ENCODE results near the gene RAB3IL1. TPM values are rescaled to one million over a fixed set of nuclear protein-coding genes. Genes with fewer than 3 reads are reported as not detected.
"Not testable (repeated sequence)": the region's sequence is repeated elsewhere in the genome, so short reads cannot be mapped to it uniquely, and the experiment has no call there.

The RAB3IL1 gene
- total RNA-seq, 2 donors from 2014 or later, result 0.33 TPM; not detected in 1

GRCh38 chr11:61955422-61956135 is 38.2 kb upstream of the RAB3IL1 start:
- H3K36me3 Mint-ChIP-seq, result no peaks in the 10 kb centered on the region
- H3K9me3 Mint-ChIP-seq, result no peaks in the 10 kb centered on the region
- no peak overlapping the region for H3K27ac Mint-ChIP-seq
- DNase-seq (ENCODE audit: low spot score in 2 of 2) (peak in 1 of 2 donors; percentile 56), ATAC-seq (peak; percentile 30 to 40)

GRCh38 chr11:61954851-61955421 is 37.6 kb upstream of the RAB3IL1 start:
- no peaks in the 10 kb centered on the region for H3K9me3 Mint-ChIP-seq
- ATAC-seq (peak in 1 of 2 donors; percentile 75), DNase-seq (ENCODE audit: low spot score in 2 of 2) (peak in 1 of 2 donors; percentile 41)
- H3K27ac Mint-ChIP-seq, result no peak overlapping the region
- H3K36me3 Mint-ChIP-seq, result no peaks in the 10 kb centered on the region

GRCh38 chr11:61954106-61954850 is 36.9 kb upstream of the RAB3IL1 start:
- Mint-ChIP-seq H3K9me3 (no peaks in the 10 kb centered on the region), H3K27ac (no peak overlapping the region), H3K36me3 (no peaks in the 10 kb centered on the region)
- ATAC-seq, result no peak
- DNase-seq (ENCODE audit: low spot score in 2 of 2), result peak in 1 of 2 donors; percentile 21

GRCh38 chr11:61953632-61954031 is 36.3 kb upstream of the RAB3IL1 start:
- not testable (repeated sequence) for ATAC-seq, H3K9me3 Mint-ChIP-seq, H3K27ac Mint-ChIP-seq, H3K36me3 Mint-ChIP-seq
- DNase-seq (ENCODE audit: low spot score in 2 of 2), result peak in 1 of 2 donors; percentile 16

- H3K27ac Mint-ChIP-seq, result no peak overlapping the region
- no peaks in the 10 kb centered on the region for H3K9me3 Mint-ChIP-seq
- H3K36me3 Mint-ChIP-seq, result no peaks in the 10 kb centered on the region
- ATAC-seq, result no peak
- DNase-seq (ENCODE audit: low spot score in 2 of 2), result no peak
Measured at GRCh38 chr11:61952882-61953281, 35.5 kb upstream of the RAB3IL1 start.

GRCh38 chr11:61951484-61952135 is 34.2 kb upstream of the RAB3IL1 start:
- ATAC-seq (no peak), DNase-seq (ENCODE audit: low spot score in 2 of 2) (no peak)
- no peaks in the 10 kb centered on the region for H3K9me3 Mint-ChIP-seq
- no peaks in the 10 kb centered on the region for H3K36me3 Mint-ChIP-seq
- H3K27ac Mint-ChIP-seq, result no peak overlapping the region

- DNase-seq (ENCODE audit: low spot score in 2 of 2), result no peak
- H3K27ac Mint-ChIP-seq, result peak within 1 kb of the TSS; percentile 19 to 42
- no peaks in the 10 kb centered on the region for H3K36me3 Mint-ChIP-seq
- no peak for ATAC-seq
- no peaks in the 10 kb centered on the region for H3K9me3 Mint-ChIP-seq
Measured at GRCh38 chr11:61950035-61950547, 32.7 kb upstream of the RAB3IL1 start, which contains the start of gene BEST1. Gene BEST1 (plus strand): TSS chr11:61950351. CDS start chr11:61951807, 1,456 bp downstream.

- peak; percentile 61 to 69 for ATAC-seq
- peak overlapping the region; percentile 19 to 42 for H3K27ac Mint-ChIP-seq
- no peaks in the 10 kb centered on the region for H3K36me3 Mint-ChIP-seq
- DNase-seq (ENCODE audit: low spot score in 2 of 2), result no peak
- no peaks in the 10 kb centered on the region for H3K9me3 Mint-ChIP-seq
Measured at GRCh38 chr11:61949169-61950034, 32.0 kb upstream of the RAB3IL1 start.

GRCh38 chr11:61948505-61948904 is 31.1 kb upstream of the RAB3IL1 start:
- H3K36me3 Mint-ChIP-seq, result no peaks in the 10 kb centered on the region
- no peak for ATAC-seq
- no peak for DNase-seq (ENCODE audit: low spot score in 2 of 2)
- no peaks in the 10 kb centered on the region for H3K9me3 Mint-ChIP-seq
- no peak overlapping the region for H3K27ac Mint-ChIP-seq

- no peaks in the 10 kb centered on the region for H3K36me3 Mint-ChIP-seq
- peak overlapping the region in 1 of 2 donors; percentile 52 for H3K27ac Mint-ChIP-seq
- DNase-seq (ENCODE audit: low spot score in 2 of 2), result peak in 1 of 2 donors; percentile 73
- H3K9me3 Mint-ChIP-seq, result no peaks in the 10 kb centered on the region
- ATAC-seq, result peak; percentile 64 to 76
Measured at GRCh38 chr11:61947486-61948210, 30.3 kb upstream of the RAB3IL1 start.

GRCh38 chr11:61946894-61947293 is 29.5 kb upstream of the RAB3IL1 start:
- Mint-ChIP-seq H3K36me3 (no peaks in the 10 kb centered on the region), H3K27ac (peak overlapping the region in 1 of 2 donors; percentile 52), H3K9me3 (no peaks in the 10 kb centered on the region)
- DNase-seq (ENCODE audit: low spot score in 2 of 2) (no peak), ATAC-seq (no peak)

GRCh38 chr11:61945191-61945590 is 27.8 kb upstream of the RAB3IL1 start:
- no peaks in the 10 kb centered on the region for H3K36me3 Mint-ChIP-seq
- H3K9me3 Mint-ChIP-seq, result no peaks in the 10 kb centered on the region
- DNase-seq (ENCODE audit: low spot score in 2 of 2), result no peak
- no peak for ATAC-seq
- no peak overlapping the region for H3K27ac Mint-ChIP-seq

GRCh38 chr11:61940466-61940865 is 23.1 kb upstream of the RAB3IL1 start:
- Mint-ChIP-seq H3K27ac (no peak overlapping the region), H3K9me3 (peaks cover 3 to 5% of the 10 kb centered on the region in 2 donors), H3K36me3 (no peaks in the 10 kb centered on the region)
- DNase-seq (ENCODE audit: low spot score in 2 of 2) (no peak), ATAC-seq (no peak)

GRCh38 chr11:61935861-61936260 is 18.5 kb upstream of the RAB3IL1 start:
- Mint-ChIP-seq H3K27ac (no peak overlapping the region), H3K36me3 (peaks cover 0 to 6% of the 10 kb centered on the region in 2 donors), H3K9me3 (peaks cover 8 to 12% of the 10 kb centered on the region in 2 donors)
- no peak for ATAC-seq
- DNase-seq (ENCODE audit: low spot score in 2 of 2), result no peak

- ATAC-seq (no peak), DNase-seq (ENCODE audit: low spot score in 2 of 2) (no peak)
- no peak overlapping the region for H3K27ac Mint-ChIP-seq
- peaks cover 6% of the 10 kb centered on the region in 2 donors for H3K9me3 Mint-ChIP-seq
- peaks cover 0 to 6% of the 10 kb centered on the region in 2 donors for H3K36me3 Mint-ChIP-seq
Measured at GRCh38 chr11:61930933-61931332, 13.6 kb upstream of the RAB3IL1 start.

Data from activated naive CD4-positive, alpha-beta T cell treated with anti-CD3 and anti-CD28 coated beads, Interleukin-2, amount 50 U/mL, for 72 hours (primary cell).